GM12878 (cell line): Measurements from ENCODE around the gene DLGAP3. TPM values are rescaled to one million over a fixed set of nuclear protein-coding genes. Genes with fewer than 3 reads are reported as not detected.
"Not testable (repeated sequence)": the region's sequence is repeated elsewhere in the genome, so short reads cannot be mapped to it uniquely, and the experiment has no call there.

Experiments
- ATAC-seq: fragments of 200-7000 bp; cut with Tn5 transposase; 3 replicates; pipeline ENCODE4 v1.9.1; 2020; ENCODE audit warnings: mild to moderate bottlenecking, moderate library complexity
- BruUV-seq: library from RNA; stranded (reverse); fragments of 400-500 nt; replicated peaks from 2 replicates; lab custom pipeline; 2021; lab: Mats Ljungman, UMichigan
- CTCF ChIA-PET: fragments of 300-600 bp; sonication (Branson Sonifier 250); formaldehyde crosslinking; extraction: SDS; loops from one replicate; lab custom pipeline; 2021; ENCODE audit warnings: inconsistent platforms; lab: Yijun Ruan, JAX
- POLR2A ChIA-PET: fragments of 350-600 bp; formaldehyde crosslinking; extraction: SDS; loops from one replicate; lab custom pipeline; 2021; ENCODE audit warnings: inconsistent platforms; lab: Charles Lee
- RAD21 ChIA-PET: fragments of 300-600 bp; sonication (Branson Sonifier 250); formaldehyde crosslinking; loops from one replicate; lab custom pipeline; 2023; ENCODE audit warnings: antibody characterized with exemption; ENCODE audit not compliant: unreplicated experiment; lab: Charles Lee
- SMC1A ChIA-PET: fragments of 300-600 bp; sonication (Branson Sonifier 250); formaldehyde crosslinking; loops from one replicate; lab custom pipeline; 2023; ENCODE audit not compliant: unreplicated experiment, uncharacterized antibody; lab: Charles Lee
- DNase-seq: peaks from one replicate; pipeline ENCODE4 v3.0.0-alpha.2; 2011; ENCODE audit warnings: low read depth, low spot score
- FAIRE-seq: peaks from 3 replicates; lab custom pipeline; 2011; peaks lifted over from hg19 to GRCh38; lab: Jason Lieb, UNC
- H2AFZ ChIP-seq: 2 replicates; pipeline ENCODE4 v1.6.0; 2011; ENCODE audit warnings: low read depth, low read length, control low read depth; ENCODE audit not compliant: control insufficient read depth
- H3K27ac ChIP-seq: 2 replicates; pipeline ENCODE4 v1.5.1; 2011; ENCODE audit warnings: control low read depth; ENCODE audit not compliant: control insufficient read depth, insufficient read depth
- H3K27me3 ChIP-seq, 2 experiments: replicated peaks in 1 of 2; 2 replicates each; pipeline versions ENCODE4 v1.6.0 to v1.6.1; 2011; ENCODE audit warnings: low read length in 1 of 2; ENCODE audit not compliant: control insufficient read depth in 2 of 2, insufficient read depth in 2 of 2
- H3K36me3 ChIP-seq, 2 experiments: 2 replicates each; pipeline ENCODE4 v1.5.1; 2011; ENCODE audit warnings: low read length in 1 of 2; ENCODE audit not compliant: control insufficient read depth in 2 of 2, insufficient read depth in 2 of 2
- H3K4me1 ChIP-seq: 2 replicates; pipeline ENCODE4 v1.6.1; 2011; ENCODE audit warnings: mild to moderate bottlenecking, low read length, moderate library complexity, mixed read lengths; ENCODE audit not compliant: control insufficient read depth, insufficient read depth
- H3K4me2 ChIP-seq: 2 replicates; pipeline ENCODE4 v1.6.0; 2011; ENCODE audit warnings: control low read depth; ENCODE audit not compliant: control insufficient read depth, insufficient read depth
- H3K4me3 ChIP-seq: fragments of 200-600 bp; sonication (generic); 2 replicates; pipeline ENCODE4 v1.5.1; 2016
- H3K79me2 ChIP-seq: 2 replicates; pipeline ENCODE4 v1.6.0; 2011; ENCODE audit warnings: low read length; ENCODE audit not compliant: control insufficient read depth, insufficient read depth
- H3K9ac ChIP-seq: 2 replicates; pipeline ENCODE4 v1.8.0; 2011; ENCODE audit warnings: low read length, control low read depth, mixed read lengths; ENCODE audit not compliant: control insufficient read depth, insufficient read depth
- H3K9me3 ChIP-seq: replicated peaks from 3 replicates; pipeline ENCODE4 v1.5.1; 2011; ENCODE audit warnings: mild to moderate bottlenecking, low read length; ENCODE audit not compliant: control insufficient read depth, insufficient read depth
- H4K20me1 ChIP-seq: 2 replicates; pipeline ENCODE4 v1.6.0; 2011; ENCODE audit not compliant: control insufficient read depth, insufficient read depth
- BMI1 ChIP-seq: fragments of 450-650 bp; IDR thresholded peaks from 2 replicates; pipeline ENCODE4 v1.6.1; 2016; ENCODE audit warnings: mild to moderate bottlenecking, moderate library complexity, borderline replicate concordance
- KLF5 ChIP-seq: fragments of 450-650 bp; IDR thresholded peaks from 2 replicates; pipeline ENCODE4 v1.6.1; 2014; ENCODE audit warnings: mild to moderate bottlenecking; ENCODE audit not compliant: partially characterized antibody
- LARP7 ChIP-seq: fragments of 450-650 bp; IDR thresholded peaks from 2 replicates; pipeline ENCODE4 v1.6.1; 2017; ENCODE audit warnings: mild to moderate bottlenecking
- NR2C1 ChIP-seq: fragments of 450-650 bp; IDR thresholded peaks from 2 replicates; pipeline ENCODE4 v1.6.1; 2017; ENCODE audit warnings: antibody characterized with exemption, mild to moderate bottlenecking, moderate library complexity
- POLR2A ChIP-seq: IDR thresholded peaks from 2 replicates; pipeline ENCODE4 v1.6.1; 2011; ENCODE audit warnings: low read depth, mild to moderate bottlenecking, low read length
- RB1 ChIP-seq: fragments of 450-650 bp; formaldehyde crosslinking; IDR thresholded peaks from 2 replicates; pipeline ENCODE4 v1.6.1; 2017; ENCODE audit warnings: mild to moderate bottlenecking, borderline replicate concordance
- RELA ChIP-seq: fragments of 450-650 bp; IDR thresholded peaks from 2 replicates; pipeline ENCODE4 v1.8.0; 2014; ENCODE audit warnings: borderline replicate concordance; ENCODE audit not compliant: partially characterized antibody
- SMAD1 ChIP-seq: fragments of 450-650 bp; IDR thresholded peaks from 2 replicates; pipeline ENCODE4 v1.6.1; 2018; ENCODE audit warnings: mild to moderate bottlenecking, low read depth; ENCODE audit not compliant: partially characterized antibody
- SMAD5 ChIP-seq: IDR thresholded peaks from 2 replicates; pipeline ENCODE4 v1.6.1; 2016; ENCODE audit warnings: antibody characterized with exemption, low read depth
- YY1 ChIP-seq: IDR thresholded peaks from 2 replicates; pipeline ENCODE4 v1.6.1; 2011; ENCODE audit warnings: low read depth, mild to moderate bottlenecking, low read length
- WGBS: methylation state at CpG from one replicate; pipeline ENCODE4 v1.1.6; 2016; ENCODE audit warnings: low lambda C conversion rate; ENCODE audit not compliant: insufficient replicate concordance, insufficient coverage; ENCODE audit errors: missing lambda C conversion rate; 5-methylcytosine and 5-hydroxymethylcytosine counted together
- in situ Hi-C: fragments of 300-500 bp; cut with MboI; formaldehyde crosslinking; loops from 9 replicates; pipeline ENCODE4 v1.14.3; 2018; ENCODE audit warnings: mixed read lengths
- intact Hi-C: fragments of 100-400 bp; cut with micrococcal nuclease; formaldehyde crosslinking; loops from one replicate; pipeline ENCODE4 v1.14.2; 2022; ENCODE audit not compliant: unreplicated experiment
- polyA plus RNA-seq, 11 experiments: library from polyadenylated mRNA; depleted of rRNA in 4 of 11; unstranded in 6 of 11; stranded (reverse) in 5 of 11; fragments of >200 nt; fragmentation: Nextera tagmentation in 4 of 11; fragmentation: Illumina TruSeq in 1 of 11; extraction: Ambion mirVana in 4 of 11; extraction: Trizol in 1 of 11; gene quantifications; 1 replicate in 1 of 11; 2 replicates in 10 of 11; pipeline versions ENCODE4 v1.2.1 to v1.2.3, GENCODE V29; 2011 to 2016; ENCODE audit warnings: inconsistent platforms in 2 of 11, missing spikeins in 2 of 11, low read depth in 1 of 11
- total RNA-seq, 4 experiments: library from RNA; depleted of rRNA in 3 of 4; stranded (reverse); fragments of >200 nt in 3 of 4; fragmentation: Illumina TruSeq in 1 of 4; extraction: Trizol in 1 of 4; gene quantifications; 2 replicates each; pipeline versions ENCODE4 v1.2.1 to v1.2.3, GENCODE V29; 2013 to 2021

Gene DLGAP3
- total and polyA plus RNA-seq, 10 of the 15 experiments (the other 5 are each of a cell fraction or from before 2014, with no cell fraction given): 0.03 to 0.15 (median 0.08) TPM; not detected in 4

DNA sequence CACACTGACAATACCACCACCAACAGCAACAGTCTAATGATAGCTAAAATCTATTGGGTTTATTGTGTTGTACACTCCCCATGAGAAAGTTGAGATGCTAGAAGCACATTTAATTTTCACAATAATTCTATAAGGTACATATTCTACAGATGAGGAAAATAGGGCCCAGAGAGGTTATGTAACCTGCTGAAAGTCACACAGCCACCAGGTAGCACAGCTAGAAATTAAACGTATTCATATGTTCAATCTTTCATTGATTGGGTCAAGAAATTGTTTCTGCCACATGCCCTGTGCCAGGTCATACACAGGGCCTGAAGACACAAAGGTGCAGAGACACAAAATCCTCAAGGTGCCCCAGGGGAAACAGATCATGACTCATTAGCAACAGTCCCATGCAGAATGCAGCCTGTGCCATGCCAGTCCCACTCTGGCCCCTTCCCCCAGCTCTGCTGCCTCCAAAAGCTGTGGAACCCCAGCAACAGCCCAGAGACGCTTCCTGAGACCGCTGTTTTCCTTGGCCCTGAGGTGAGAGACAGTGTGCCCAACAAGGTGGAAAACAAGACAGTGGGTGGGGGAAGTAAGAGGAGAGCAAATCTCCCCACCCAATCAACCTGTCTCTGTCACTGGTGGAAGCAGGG, 104.5 kb downstream of the DLGAP3 start (continued):
- TF ChIP-seq RELA: no peak

DNA sequence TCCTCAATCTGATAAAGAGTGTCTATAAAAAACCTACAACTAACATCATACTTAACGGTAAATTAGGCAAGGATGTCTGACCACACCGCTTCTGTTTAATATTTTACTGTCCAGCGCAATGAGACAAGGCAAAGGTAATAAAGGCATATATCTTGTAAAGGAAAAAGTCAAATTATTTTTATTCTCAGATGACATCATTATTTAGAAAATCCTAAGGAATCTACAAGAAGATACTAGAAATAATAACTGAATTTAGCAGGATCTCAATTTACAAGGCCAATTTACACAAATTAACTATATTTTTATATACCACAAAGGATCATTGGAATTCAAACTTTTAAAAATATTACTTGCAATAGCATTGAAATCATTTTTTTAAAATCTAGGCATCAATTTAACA, 107.2 kb downstream of the DLGAP3 start:
- Histone ChIP-seq H4K20me1 (no peaks in the 10 kb centered on the region), H3K27ac (no peak overlapping the region), H3K4me2 (no peak overlapping the region), H2AFZ (no peak overlapping the region), H3K4me3 (no peak overlapping the region), H3K9me3 (no peaks in the 10 kb centered on the region), H3K9ac (no peak overlapping the region), H3K36me3 (no peaks in the 10 kb centered on the region), H3K27me3 (no peaks in the 10 kb centered on the region), H3K79me2 (no peaks in the 10 kb centered on the region), H3K4me1 (no peaks in the 10 kb centered on the region)
- in situ Hi-C loops (no loop called here), intact Hi-C loops (no loop called here)
- ChIA-PET POLR2A (no interaction called here), SMC1A (no interaction called here), RAD21 (no interaction called here), CTCF (no interaction called here)
- no peak for FAIRE-seq
- no peak for DNase-seq
- ATAC-seq: no peak
- BruUV-seq: no TSS peak
- WGBS: 54% methylated on average over 3 of the region's 3 CpGs
- TF ChIP-seq BMI1: no peak
- TF ChIP-seq RB1: no peak
- no peak for TF ChIP-seq SMAD5
- TF ChIP-seq KLF5: no peak
- TF ChIP-seq NR2C1: no peak
- TF ChIP-seq POLR2A: no peak
- no peak for TF ChIP-seq YY1
- no peak for TF ChIP-seq SMAD1
- no peak for TF ChIP-seq LARP7

DNA sequence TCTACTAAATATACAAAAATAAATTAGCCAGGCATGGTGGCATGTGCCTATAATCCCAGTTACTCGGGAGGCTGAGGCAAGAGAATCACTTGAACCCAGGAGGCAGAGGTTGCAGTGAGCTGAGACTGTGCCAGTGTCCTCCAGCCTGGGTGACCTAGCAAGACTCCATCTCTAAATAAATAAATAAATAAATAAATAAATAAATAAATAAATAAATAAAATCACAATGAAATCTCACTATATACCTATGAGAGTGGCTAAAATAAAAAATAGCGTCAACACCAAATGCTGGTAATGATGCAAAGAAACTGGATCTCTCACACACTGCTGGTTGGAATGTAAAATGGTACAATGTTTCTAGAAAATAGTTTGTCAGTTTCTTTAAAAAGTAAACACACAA, 110.6 kb downstream of the DLGAP3 start:
- WGBS: 65% methylated on average over 2 of the region's 2 CpGs

More for the DNA sequence above, 110.6 kb downstream of the DLGAP3 start:
- H3K9me3 ChIP-seq, H3K27ac ChIP-seq, H3K36me3 ChIP-seq, H3K27me3 ChIP-seq, H3K4me3 ChIP-seq, H3K4me2 ChIP-seq, in situ Hi-C loops, DNase-seq, H4K20me1 ChIP-seq, H2AFZ ChIP-seq, BruUV-seq, H3K79me2 ChIP-seq, CTCF ChIA-PET, H3K4me1 ChIP-seq, SMC1A ChIA-PET, RAD21 ChIA-PET, intact Hi-C loops, H3K9ac ChIP-seq, FAIRE-seq, POLR2A ChIA-PET, ATAC-seq: not testable (repeated sequence)
